HG03439 (cell line): ENCODE data around the gene ZNRF3.

Source experiments
- ATAC-seq: cut with Tn5 transposase; IDR thresholded peaks from one replicate; pipeline ENCODE4 v1.9.1; 2021; ENCODE audit warnings: mild to moderate bottlenecking, moderate library complexity; ENCODE audit not compliant: unreplicated experiment

Gene ZNRF3

DNA sequence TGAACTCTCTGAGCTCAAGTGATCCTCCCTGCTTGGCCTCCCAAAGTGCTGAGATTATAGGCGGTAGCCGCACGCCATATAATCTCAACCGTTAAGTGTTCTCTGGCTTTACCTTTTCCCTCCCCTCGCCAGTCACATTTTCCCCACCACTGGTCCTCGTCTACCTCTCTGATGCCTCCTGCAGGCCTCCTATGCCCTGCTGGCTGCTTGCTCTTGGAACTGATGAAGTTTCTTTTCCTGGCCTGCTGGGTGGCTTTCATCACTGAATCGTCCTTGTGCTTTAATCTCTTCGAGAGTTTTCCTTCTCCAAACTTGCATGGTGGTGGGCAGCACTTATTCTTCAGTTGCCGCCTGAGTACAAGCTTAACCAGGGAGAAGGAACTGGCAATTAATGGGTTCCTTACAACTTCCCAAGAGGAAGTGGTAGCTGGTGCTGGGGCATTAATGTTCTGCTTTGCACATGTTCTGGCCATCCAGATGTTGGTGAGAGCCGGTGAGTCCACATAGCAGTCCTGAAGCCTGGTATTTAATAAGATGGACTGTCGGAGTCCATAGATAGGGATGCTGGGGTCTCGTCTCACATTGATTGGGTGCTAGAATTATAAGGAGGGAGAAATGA is 177.0 kb downstream of the ZNRF3 start:
- no peak for ATAC-seq

GRCh38 chr22:29060931-29061330 is 177.6 kb downstream of the ZNRF3 start:
- ATAC-seq, result no peak

DNA sequence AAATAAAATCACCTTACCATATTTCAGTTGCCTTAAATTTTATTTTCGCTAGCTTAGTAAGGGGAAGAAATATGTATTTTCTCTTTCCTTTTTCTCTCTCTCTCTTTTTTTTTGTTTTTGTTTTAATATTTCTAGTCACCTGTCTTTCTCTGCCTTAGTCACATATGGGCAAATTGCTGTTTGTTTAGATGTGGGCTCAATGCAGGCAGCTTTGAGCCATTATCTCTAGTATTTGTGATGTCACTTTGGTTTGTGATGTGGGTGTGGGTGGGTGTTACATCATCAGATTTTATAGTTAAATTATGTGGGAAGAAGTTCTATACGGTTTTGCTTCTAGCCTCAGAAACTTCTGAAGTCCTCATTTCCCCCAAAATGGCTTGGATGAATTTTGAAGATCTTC is 178.4 kb downstream of the ZNRF3 start, which contains the start of gene C22orf31:
TSS of gene C22orf31 (minus strand) at position 59 of the 400 bp plus-strand sequence. CDS start at position 20, 39 bp downstream.
- ATAC-seq, result no peak

- no peak for ATAC-seq
Measured at GRCh38 chr22:29062286-29062821, 179.0 kb downstream of the ZNRF3 start.

DNA sequence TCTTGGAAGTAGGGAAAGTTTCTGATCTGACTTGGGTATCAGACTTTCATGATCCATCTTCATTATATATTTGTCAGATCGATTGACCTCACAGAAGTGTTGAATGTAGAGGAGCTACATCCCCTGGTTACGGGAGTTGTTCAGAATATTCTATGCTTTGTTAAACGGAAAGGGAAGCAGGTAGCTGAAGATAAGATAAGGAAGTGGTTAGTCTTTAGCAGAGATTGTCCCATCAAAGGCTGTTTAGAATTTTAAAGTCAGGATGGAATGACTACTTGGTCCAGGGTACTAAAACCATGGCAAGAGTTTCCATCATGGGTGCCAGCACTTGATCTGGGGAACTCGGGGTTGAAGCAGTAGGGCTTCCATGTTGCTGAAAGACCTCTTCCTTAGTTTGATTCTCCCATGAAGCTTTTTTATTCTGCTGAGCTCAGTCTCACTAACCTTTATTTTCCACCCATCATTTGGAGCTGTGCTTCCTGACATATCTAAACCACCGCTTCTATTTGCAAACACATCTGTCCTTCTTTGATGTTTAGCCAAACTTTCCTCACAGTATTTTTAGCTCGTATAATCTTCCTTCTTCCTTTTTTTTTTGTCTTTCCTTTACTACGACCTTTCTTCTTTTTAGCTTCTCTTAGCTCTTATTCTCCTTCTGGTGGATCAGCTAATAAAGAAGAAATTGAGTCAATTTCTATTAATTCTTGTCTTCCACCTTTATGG is 182.3 kb downstream of the ZNRF3 start:
- ATAC-seq, result no peak

DNA sequence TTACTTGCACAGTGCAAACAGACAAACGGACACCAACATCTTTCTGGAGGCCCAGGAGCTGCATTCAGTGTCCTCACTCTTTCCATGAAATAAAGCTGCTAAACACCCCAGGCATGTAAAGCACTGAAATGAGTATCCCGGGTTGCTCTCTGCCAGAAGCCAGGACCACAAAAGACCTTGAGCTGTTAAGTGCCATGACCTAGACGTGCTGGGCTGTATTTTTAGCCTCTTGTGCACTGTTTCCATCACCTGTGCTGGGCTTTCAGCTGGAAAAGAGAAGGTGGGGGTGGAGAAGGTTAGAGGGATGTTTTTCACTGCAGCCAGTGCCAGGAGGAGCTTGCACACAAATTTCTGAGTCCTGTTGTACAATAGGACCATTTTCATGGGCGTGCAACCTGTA is 186.1 kb downstream of the ZNRF3 start:
- ATAC-seq, result no peak

GRCh38 chr22:29070490-29070889 is 187.1 kb downstream of the ZNRF3 start:
- ATAC-seq, result no peak

DNA sequence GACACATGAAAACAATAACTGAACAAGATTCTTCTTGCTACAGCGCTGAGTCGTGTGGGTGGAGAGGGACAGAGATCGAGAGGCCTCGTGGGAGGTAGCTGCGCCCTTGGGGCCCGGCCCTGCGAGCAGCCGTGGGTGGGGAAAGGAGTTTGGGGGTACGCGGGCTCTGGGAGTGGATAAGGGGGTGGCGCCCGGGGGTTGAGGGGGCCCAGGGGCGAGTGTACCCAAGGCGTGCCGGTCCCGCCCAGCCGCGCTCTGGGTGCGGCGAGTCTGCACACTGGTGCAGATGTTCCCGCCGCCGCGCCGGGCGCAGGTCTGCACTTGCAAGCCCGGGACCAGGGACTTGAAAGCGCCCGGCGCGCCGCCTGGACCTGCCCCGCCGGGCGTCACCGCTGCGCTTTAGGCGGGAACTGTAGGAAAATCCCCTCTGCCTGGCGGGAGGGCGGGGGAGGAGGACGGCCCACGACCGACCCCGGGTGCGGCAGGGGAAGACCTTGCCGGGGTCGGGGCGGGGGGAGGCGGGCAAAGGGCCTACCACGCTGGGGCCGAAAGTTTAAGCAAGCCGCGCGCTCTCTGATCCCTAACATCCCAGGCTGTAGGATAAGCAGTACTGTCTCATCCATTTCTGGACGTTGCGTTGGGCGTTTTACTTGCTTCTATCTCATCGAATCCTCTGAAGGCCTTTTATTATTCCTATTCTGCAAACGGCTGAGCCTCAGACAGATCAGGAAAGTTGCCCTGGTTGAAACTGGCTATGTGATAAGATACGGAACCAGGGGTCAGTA is 188.1 kb downstream of the ZNRF3 start:
- ATAC-seq, result no peak

GRCh38 chr22:29072193-29072978 is 189.0 kb downstream of the ZNRF3 start:
- ATAC-seq, result peak; percentile 74

GRCh38 chr22:29072979-29073617 is 189.7 kb downstream of the ZNRF3 start, which contains the start of gene KREMEN1:
Gene KREMEN1, plus strand, starts transcription at chr22:29073035. Its CDS starts 96 bp downstream, at chr22:29073131.
- no peak for ATAC-seq

DNA sequence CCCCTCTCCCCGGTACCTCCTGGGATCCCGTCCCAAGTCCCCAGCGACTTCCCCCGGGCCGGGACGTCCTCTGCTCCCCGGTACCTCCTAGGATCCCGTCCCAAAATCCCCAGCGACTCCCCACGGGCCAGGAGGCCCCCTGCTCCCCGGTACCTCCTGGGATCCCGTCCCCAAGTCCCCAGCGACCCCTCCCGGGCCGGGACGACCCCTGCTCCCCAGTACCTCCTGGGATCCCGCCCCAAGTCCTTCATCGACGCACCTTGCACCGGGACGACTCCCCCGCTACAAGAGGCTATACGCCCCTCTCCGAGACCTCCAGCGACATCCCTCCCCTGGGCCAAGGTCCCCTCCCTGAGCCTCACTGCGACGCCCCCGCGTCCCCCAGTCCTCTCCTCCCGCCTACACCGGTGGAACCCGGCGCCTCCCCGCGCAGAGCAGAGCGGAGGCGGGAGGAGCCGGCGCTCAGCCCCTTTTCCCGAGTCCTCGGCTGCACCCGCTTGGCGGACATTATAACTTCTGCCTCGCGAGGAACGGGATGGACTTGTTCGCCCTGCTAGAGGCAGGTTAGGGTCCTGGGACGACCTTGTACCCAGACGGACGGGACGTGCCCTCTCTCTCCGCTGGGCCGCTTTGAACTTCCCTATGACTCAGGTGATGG is 190.4 kb downstream of the ZNRF3 start:
- ATAC-seq, result no peak

DNA sequence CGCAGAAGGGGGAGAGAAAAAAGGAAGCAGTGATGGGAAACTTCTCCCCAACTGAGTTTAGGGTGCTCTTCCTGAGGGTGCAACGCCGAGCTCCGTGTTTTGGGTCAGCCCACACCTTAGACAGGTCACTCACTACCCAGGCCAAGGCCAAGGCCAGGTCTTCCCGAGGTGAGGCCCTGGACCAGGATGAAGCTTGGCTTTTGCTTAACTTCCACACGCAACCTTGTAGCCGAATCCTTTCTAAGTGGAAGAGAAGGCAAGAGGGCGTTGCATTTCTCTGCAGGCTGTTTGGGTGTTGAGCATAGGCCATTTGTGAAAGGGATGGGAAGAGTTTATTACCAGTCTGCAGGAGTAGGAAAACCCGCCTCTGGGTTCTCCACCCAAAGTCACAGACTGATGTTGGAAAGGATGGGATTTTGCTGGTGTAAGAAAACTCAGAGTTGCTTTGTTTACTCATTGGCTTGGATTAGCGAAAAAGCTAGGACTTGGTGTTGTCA is 191.0 kb downstream of the ZNRF3 start:
- no peak for ATAC-seq

GRCh38 chr22:29078036-29078868 is 194.9 kb downstream of the ZNRF3 start:
- ATAC-seq, result no peak

DNA sequence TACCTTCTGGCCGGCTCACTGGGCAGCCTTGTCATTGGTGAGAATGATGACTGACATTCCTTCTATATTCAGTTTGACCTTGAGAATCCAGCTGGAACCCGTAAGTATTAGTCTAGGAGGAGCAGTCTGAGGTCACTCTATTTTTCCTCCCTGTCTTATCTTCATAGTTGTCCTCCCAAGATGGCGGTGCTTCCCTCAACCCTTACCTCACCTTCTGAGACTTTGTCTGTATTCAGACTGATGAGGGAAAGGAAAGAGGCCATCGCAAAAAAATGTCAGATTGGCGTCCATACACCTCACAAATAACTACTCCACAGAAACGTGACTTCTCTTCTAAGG is 195.5 kb downstream of the ZNRF3 start:
- no peak for ATAC-seq

GRCh38 chr22:29079218-29079901 is 196.0 kb downstream of the ZNRF3 start:
- no peak for ATAC-seq

DNA sequence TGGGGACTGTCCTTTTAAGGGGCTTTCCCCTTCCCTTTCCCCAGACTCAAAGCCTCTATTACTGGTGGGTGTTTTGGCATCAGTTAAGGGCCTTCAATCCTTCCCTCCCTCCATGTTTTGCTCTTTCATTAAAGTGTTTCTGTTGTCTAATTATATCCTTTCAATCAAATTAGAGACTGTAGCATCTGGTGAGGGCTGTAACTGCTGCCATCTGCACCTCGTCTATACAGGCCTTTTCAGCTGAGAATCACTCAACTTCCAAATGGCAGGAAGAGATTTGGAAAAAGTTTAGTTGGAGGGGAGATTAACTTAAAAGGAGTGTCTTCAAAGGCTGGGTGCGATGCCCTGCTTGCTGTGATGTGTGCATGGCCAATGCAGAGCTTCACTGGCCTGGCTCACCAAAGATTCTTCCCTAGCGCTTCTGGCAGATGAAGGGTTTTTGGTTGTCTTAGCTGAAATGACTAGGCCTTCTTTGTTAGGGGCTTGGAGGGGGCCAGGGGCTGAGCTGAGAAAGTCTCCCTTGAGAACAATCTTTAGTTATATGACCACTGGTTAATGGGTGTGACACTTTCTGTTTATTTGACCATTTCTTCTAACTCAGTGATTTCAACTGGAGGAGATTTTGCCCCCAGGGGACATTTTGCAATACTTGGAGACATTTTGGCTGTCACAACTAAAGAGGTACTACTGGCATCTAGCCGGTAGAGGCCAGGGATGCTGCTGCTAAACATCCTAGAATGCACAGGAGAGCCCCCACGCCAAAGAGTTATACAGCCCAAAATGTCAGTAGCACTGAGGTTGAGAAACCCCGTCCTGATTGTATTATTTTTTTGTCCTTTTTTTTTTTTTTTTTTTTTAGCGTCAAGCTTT is 197.0 kb downstream of the ZNRF3 start:
- ATAC-seq, result no peak
